Caki2 (cell line): ENCODE data around the gene EPN1. TPM values are rescaled to one million over a fixed set of nuclear protein-coding genes. Genes with fewer than 3 reads are reported as not detected.

ENCODE experiments used
- DNase-seq: peaks from one replicate; pipeline ENCODE4 v3.0.0-alpha.2; 2015; ENCODE audit warnings: low read depth
- in situ Hi-C: cut with HindIII; loops from 2 replicates; pipeline ENCODE4 v1.10.0; 2016; ENCODE audit warnings: low sequenced_read_pairs, low pct_unique_long_range_greater_than_20kb, mixed read lengths
- total RNA-seq: library from RNA; depleted of rRNA; stranded (reverse); fragments of >200 nt; shearing (Covaris generic); gene quantifications from 2 replicates; pipeline ENCODE4 v1.2.3, GENCODE V29; 2014; ENCODE audit warnings: low replicate concordance

The EPN1 gene
- total RNA-seq, 1 experiment from 2014 or later: 123 TPM

DNA sequence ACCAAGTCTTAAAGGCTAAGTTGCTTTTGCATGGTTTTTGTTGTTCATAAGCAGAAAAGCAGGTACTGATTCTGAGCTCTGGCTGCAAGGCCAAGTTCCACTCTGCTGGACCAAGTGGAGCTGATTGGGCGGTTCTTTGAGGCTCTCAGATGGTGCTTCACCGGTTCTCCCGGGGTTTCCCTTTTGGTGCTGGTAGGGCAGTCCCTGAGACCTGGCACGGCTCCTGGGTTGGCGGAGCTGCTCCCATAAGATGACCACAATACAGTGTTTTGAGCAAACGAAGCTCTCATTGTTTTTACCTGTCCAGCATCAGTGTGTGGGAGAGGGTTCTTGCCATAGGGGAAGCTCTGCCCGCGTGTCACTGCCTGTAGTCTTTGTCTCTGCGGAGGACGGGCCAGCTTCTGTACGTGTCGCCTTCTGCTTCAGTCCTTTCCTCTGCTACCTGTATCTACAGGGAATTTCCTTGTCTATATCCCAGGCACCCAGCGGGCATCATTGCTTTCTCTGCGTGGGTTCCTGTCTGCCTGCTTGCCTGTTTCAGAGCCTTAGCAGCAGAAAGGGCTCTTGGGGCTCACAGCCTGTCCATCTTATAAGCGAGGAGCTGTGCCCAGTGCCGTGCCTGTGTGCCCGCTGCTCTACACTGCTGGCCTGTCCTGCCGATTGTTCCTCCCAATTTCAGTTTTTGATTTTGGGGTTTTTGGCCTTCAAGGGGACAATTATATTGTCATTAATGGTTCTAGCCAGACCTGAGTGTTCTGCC is 17.9 kb upstream of the EPN1 start:
- in situ Hi-C loops: no loop called here

DNA sequence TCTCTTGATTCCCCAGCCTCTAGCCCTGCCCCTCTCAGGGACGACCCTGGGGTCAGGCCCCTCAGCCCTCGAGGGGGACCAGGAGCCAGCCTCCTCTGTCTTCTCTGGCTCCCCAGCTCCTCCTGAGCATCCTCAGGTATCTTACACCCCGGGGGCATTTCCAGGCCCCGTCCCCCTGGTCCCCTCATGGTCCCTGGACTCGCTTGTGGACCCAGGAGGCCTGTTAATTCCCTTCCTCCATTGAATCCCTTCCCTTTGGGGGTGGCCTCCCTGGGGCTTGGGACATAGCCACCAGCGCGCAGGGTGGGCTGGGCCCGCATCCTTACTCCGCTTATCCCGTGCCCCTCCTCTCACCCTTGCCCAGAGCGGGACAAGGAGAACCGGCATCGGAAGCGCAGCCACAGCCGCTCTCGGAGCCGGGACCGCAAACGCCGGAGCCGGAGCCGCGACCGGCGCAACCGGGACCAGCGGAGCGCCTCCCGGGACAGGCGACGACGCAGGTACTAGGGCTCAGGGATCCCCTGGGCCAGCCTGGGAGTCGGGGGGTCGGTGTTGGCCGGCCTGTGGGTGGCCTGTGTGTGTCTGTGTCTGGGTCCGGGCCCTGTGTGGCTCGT is 16.1 kb upstream of the EPN1 start:
- in situ Hi-C loops: no loop called here
- DNase-seq: no peak

More for the DNA sequence above, 17.9 kb upstream of the EPN1 start:
- DNase-seq: no peak

DNA sequence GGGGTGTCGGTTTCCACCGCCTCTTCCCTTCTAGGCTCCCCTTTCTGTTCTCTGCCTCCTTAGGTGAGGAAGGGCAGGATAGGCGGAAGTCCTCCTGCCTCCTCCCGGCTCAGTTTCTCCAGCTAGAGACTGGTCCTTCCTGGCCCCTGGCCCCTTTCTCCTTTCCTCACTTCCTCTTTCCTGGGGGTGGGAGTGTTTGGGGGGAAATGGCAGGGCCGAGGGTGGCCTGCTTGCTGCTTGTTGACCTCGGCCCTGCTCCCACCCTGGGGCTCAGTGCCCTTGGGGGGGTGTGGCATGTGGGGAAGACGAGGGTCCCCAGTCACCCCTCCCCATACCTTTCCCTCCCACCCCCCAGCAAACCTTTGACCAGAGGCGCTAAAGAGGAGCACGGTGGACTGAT is 15.2 kb upstream of the EPN1 start:
- in situ Hi-C loops: no loop called here
- no peak for DNase-seq

DNA sequence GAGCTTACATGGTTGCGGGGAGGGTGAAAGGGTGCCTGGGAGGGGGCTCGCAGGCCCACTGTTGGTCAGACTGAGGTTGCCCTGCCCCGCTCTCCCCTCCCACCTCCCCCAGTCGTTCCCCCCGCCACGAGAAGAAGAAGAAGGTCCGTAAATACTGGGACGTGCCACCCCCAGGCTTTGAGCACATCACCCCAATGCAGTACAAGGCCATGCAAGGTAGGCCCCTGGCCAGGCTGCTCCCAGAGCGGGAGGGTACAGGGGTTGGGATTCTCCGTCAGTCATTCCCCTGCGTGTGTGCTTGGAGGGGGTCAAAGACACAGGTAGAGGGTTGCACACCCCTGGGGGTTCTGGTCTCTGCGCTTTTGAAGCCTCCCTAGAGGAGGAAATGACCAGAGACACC is 14.6 kb upstream of the EPN1 start:
- in situ Hi-C loops: no loop called here
- DNase-seq: no peak

DNA sequence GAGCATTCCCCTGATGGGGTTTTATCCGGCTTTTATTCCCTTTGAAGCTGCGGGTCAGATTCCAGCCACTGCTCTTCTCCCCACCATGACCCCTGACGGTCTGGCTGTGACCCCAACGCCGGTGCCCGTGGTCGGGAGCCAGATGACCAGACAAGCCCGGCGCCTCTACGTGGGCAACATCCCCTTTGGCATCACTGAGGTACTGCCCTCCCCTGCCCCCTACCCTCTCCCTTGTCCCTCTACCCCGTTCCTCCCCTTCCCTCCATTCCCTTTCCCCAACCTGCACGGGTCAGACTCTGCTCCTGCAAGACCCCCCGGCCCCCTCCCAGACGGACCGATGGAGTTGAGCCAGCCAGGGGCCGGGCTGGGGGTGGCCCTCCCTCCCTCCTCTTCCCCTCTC is 14.0 kb upstream of the EPN1 start:
- in situ Hi-C loops: no loop called here
- DNase-seq: no peak

DNA sequence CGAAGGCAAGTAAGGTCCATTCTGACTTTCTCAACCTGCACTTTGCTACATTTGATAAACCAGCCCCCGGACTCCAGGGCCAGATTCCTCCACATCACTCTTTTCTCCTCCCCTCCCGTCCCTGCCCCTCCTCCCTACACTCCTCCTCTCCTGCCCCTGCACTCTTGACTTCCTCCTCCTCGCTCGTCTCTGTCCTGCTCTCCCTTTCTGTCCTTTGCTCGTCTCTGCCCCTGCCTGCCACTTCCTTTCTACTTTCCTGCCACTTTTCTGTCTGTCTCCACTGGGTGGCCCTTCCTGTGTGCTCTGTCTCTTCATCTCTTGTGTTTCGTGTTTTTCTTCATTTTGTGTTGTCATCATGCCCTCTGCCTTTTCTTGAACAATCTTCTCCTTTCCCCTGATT is 13.2 kb upstream of the EPN1 start:
- in situ Hi-C loops: no loop called here
- DNase-seq: no peak

DNA sequence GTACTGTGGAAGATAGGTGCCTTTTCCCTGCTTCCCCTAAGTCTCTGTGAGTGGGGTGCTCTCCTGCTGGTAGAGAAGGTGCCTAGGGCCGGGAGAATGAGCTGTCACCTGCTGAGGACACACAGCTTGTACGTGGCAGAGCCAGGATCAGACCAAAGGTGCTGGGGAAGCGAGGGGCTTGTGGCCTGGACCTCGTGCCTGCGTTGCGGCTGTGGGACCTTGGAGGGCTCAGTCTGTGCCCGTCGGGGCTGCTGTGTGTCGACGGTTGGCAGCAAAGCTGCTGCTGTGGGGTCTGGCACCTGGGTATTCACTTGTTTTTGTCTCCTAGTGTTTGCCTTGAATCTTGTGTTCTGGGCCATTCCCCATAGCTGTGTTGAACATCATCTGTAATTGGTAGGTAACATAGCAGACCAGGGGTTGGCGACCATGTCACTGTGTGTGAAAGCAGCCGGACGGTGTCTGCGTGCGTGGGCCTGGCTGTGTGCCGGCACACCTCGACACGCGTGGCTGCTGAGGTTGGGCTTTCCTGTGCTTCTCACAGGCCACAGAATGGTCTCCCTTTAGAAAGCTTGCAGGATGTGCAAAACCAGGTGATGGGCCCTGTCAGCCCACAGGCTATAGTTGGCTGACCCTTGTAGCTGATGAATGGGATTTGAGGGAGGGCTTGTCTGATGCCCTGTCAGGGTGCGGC is 11.0 kb upstream of the EPN1 start:
- no peak for DNase-seq
- in situ Hi-C loops: no loop called here

DNA sequence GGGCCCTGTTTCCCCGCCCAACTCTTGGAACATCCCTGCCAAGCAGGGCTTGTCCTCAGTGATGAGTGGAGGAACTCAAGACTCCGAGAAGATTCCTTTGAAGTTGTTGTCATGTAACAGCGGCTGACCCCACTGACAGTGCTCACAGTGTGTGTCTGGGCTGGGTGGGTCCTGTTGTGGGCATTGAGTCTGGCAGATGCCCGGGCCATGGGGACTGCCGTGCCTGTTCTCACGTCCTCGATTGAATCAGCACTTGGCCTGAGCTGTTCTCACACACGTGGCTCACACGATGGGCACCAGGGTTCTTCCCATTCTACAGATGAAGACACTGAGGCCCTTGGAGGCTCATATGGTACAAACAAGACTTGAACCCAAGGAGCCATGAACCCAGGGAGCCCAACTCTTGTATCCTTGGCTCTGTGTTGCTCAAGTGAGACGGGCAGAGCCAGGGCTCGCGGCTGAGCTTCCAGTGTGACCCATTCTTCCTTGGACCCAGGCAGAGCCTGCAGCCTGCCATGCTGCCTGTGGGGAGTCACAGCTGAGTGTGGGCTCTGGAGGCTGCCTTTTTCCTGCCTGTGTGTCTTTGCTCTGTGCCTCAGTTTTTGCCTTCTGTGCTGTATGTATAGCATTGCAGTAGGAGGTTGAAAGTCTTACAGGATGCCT is 8.6 kb upstream of the EPN1 start:
- DNase-seq: no peak
- in situ Hi-C loops: no loop called here

DNA sequence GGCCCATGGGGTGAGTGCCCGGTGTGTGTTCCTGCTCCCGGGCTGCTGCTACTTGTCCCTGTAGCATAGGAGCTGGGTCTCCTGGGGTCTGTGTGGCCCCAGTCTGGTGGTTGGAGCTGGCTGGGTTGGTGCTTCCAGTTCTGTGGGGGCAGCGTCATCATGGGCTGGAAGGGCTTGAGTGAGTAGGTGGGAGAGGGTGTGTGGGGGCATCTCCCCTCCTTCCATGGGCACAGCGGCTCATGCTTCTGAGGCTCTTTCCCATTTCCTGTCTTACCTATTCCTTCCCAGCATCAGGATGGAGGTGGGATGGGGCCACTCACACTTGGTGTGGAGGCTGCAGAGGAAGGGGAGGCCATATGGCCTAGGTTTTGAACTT is 8.0 kb upstream of the EPN1 start:
- no peak for DNase-seq
- in situ Hi-C loops: no loop called here

DNA sequence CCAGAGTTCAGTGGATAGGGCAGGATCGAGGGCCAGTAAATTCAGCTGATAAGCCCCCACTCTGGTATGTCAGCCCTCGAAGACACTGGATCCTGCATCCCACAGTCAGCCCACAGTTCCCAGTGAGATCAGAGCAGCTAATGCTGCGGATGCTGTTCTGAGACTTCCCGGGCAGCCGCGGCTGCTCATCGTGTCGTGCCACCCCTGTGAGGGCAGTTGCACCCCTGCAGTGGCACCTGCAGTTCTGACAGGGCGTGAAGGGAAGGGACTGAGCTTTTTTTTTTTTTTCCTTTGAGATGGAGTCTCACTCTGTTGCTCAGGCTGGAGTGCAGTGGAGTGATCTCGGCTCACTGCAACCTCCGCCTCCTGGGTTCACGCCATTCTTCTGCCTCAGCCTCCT is 7.5 kb upstream of the EPN1 start:
- in situ Hi-C loops: no loop called here
- DNase-seq: no peak

DNA sequence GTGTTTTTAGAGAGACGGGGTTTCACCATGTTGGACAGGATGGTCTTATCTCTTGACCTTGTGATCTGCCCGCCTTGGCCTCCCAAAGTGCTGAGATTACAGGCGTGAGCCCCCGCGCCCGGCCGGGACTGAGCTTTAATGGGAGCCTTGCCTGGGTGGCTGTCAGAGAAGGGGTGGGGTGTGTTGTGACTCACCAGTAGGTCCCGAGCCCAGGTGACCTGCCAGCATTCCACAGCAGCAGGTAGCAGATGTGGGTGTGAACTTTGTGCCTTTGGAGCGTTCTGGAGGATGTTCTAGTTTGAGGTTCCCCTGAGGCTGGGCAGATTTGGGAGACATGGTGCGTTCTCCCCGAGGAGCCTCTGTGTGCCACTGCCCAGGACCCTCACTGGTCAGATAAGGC is 7.1 kb upstream of the EPN1 start:
- DNase-seq: no peak
- in situ Hi-C loops: no loop called here

DNA sequence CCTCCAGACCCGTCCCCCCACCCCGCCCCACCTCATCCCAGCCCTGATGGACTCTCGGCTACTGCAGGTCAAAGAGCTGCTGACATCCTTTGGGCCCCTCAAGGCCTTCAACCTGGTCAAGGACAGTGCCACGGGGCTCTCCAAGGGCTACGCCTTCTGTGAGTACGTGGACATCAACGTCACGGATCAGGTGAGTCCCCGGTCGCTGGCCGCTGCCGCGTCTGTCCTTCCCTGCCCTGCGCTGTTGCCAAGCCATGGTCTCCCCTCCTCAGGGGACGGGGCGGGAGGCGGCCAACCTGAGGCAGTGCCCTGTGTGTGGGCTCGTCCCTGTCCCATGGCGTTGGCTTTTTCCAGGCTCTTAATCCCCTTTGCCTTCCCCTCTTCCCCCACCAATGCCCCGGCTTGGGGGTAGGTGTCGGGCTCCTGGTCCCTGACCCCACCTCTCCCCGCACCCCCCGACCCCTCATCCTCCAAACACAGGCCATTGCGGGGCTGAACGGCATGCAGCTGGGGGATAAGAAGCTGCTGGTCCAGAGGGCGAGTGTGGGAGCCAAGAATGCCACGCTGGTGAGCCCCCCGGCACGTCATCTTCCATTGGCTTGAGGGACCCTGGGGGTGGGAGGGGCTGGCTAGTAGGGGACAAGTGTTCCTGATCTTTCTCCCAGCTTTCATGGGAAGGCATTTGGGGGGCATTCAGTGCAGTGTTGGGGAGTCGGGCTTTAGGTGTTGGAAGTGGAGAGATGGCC is 6.2 kb upstream of the EPN1 start:
- no peak for DNase-seq
- in situ Hi-C loops: no loop called here

DNA sequence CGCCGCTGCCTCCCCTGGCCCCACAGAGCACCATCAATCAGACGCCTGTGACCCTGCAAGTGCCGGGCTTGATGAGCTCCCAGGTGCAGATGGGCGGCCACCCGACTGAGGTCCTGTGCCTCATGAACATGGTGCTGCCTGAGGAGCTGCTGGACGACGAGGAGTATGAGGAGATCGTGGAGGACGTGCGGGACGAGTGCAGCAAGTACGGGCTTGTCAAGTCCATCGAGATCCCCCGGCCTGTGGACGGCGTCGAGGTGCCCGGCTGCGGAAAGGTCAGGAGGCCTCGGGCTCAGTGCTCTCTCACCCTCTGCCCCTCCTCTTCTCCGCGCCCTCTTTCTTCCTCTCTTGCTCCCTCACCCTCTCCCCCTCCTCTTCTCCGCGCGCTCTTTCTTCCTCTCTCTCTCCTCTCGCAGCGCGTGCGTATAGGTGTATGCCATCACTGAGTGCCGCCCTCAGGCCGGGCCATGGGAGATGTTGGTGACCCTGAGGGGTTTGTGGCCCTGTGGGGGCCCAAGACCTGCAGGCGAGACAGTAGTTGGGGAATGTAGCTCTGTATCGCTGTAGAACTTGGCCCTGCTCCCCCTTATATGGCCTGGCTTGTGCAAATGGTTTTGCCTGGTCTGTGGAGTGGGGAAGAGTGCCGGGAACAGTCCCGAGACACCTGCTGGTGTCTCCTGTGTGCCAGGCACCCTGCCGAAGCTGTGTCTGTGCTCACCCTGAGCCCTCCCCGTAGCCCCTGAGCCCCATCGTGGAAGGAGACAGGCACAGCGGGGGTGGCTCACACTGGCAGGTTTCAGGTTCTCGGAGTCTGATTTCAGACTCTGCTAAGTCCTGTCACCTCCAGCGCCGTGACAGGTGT is 5.4 kb upstream of the EPN1 start:
- in situ Hi-C loops: no loop called here
- DNase-seq: no peak

DNA sequence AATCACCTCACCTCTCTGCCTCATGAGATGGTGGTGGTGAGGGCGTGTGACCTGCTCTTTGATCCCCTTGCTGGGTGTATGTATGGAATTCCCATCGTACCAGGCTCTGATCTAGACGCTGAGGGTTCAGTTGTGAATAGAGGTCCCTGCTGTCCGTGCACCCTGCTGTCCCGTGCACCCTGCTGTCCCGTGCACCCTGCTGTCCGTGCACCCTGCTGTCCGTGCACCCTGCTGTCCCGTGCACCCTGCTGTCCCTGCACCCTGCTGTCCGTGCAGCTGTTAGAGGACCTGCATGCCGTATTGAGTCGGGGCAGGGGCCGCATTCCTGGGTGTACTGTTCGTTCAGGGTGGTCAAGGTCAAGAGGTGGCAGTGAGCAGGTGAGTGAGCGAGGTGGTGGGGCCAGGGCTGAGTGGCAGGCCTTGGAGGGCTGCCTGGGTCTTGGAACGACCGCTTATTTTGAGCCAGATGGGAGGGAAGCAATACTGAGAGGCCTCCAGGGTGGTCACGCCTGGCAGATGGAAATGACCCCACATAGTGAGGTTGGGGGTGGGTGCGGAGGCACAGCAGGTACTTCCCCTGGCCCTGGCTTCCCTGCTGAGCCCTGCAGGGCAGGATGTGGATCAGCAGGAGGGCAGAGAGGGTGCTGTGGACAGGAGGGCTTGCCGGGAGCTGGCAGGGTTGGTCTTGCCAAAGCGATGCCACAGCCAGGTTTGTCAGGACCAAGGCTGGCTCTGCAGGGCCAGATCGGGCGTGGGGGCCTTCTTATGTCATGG is 4.6 kb upstream of the EPN1 start:
- in situ Hi-C loops: no loop called here
- DNase-seq: no peak

DNA sequence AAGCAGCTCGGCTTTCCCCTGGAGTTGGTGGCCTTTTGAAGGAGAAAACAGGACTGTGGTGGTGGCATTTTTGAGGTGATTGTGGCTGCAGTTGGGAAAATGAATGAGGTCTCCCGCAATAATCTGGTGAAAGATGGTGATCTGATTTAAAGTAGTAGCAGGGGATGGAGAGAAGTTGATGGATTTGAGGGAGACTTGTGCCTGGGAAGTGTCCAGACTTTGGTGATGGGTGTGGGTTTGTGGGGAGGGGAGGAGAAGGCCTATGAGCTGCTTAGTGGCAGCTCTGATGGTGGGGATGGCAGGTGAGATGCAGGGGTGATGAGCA is 4.0 kb upstream of the EPN1 start:
- in situ Hi-C loops: no loop called here

DNA sequence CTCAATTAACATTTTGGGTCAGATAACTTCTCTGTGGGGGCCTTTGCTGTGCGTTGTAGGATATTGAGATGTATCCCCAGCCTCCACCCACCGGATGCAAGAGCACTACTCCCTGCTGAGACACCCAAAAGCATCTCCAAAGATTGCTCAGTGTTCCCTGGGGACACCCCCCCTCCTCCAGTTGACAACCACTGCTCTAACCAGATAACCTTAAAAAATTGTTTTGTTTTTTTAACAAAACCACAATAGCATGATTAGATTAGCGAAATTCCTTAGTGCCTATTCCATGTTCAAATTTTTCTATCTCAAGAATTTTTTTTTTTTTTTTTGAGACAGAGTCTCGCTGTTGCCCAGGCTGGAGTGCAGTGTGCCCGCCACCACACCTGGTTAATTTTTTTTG is 2.6 kb upstream of the EPN1 start:
- no peak for DNase-seq
- in situ Hi-C loops: no loop called here

More for the DNA sequence above, 4.0 kb upstream of the EPN1 start:
- no peak for DNase-seq

DNA sequence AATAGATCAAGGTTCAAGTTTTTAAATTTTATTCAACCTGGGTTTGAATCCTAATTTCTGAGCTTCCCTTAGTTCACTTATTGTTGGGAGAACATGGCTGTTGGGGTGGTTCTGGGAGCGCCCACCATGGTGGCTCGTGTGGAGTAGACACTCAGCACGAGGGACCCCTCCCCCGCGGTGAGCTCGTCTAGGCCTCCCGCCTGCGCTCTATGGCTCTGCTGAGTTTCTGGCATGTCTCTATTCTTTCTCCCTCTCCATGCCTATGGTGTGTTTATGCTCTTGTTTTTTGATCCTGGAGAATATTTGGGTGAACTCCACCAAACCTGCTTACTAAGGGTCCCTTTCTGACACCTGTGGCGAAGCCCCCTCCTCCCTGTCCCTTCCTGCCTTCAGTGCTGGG is 1.6 kb upstream of the EPN1 start:
- in situ Hi-C loops: no loop called here
- DNase-seq: no peak
